ENCODE measurements around the gene HSPB6. TPM values are rescaled to one million over a fixed set of nuclear protein-coding genes. Genes with fewer than 3 reads are reported as not detected.

Gene HSPB6
- total RNA-seq, 1 experiment from 2014 or later = 0.93 TPM

DNA sequence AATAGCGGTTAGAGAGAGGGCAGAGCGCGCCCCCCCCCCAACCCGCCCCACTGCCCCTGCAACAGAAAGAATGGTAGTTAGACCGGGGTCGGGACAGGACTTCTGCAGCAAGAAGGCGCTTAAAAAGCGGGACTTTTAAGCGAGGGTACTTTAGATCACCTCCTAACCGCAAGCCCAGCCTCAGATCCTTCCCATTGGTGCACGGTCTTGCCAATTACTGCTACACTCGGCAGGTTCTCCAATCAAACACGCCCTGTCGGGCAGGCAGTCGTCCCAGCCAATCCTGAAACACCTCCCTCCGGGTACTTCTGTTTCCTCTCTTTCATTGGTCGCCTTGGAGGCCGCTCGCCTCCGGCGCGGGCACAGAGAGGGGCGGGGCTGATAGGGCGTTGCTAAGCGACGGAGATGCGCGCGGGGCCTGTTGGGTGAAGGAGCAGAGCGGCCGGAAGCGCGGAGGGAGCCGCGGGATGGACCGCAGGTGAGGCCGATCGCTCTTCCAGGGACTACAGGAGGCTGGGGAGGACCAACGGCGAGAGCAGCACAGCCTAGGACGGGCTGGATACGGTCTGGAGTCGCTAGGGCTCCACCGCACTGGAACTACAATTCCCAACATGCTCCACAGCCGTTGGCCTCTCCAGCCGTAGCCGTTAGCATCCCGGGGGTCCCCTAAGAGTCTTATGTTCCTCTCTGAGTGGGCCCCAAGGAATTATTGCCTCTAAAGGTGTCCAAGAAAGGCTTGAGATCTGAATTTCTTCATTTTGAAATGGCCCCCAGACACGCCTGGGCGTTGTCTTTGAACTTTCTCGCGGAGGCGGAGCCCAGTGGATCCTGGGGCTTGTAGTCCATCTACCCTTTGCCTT, 1.1 kb upstream of the HSPB6 start, which contains the start of gene PROSER3:
TSS of gene PROSER3 (plus strand) at position 428 of the 860 bp plus-strand sequence. CDS start at position 468, 40 bp downstream.
- ChIA-PET CTCF (interaction anchor here (1.0 kb wide), 1 partner anchor 10 kb away, joined by 5 read pairs; the partner anchor contains the start of gene LIN37), POLR2A (interaction anchor here (0.9 to 2.3 kb wide), 3 partner anchors 9 to 13 kb away, joined by 3 to 20 read pairs (median 4); partner anchors contain the start of genes LIN37, PSENEN and U2AF1L4), RAD21 (ENCODE audit: low non-redundant PET in 1 of 2, low total read pairs in 2 of 2, uncharacterized antibody in 2 of 2, unreplicated experiment in 2 of 2) (interaction anchor here in 1 of 2 experiments (0.6 kb wide), 1 partner anchor 10 kb away, joined by 6 read pairs; no protein-coding TSS in a partner anchor)
- Histone ChIP-seq H3K4me1 (ENCODE audit: control insufficient read depth in 1 of 2, insufficient read depth in 2 of 2, low read length in 2 of 2) (peaks cover 14 to 25% of the 10 kb centered on the region in 2 experiments), H3K9me2 (ENCODE audit: insufficient read depth) (no peaks in the 10 kb centered on the region), H3K9me3 (ENCODE audit: control insufficient read depth in 1 of 2, insufficient read depth in 1 of 2, low read depth in 1 of 2, low read length in 2 of 2) (no peaks in the 10 kb centered on the region), H3K36me3 (ENCODE audit: control insufficient read depth in 1 of 2, insufficient read depth in 2 of 2, low read length in 2 of 2) (peaks cover 4 to 12% of the 10 kb centered on the region in 2 experiments; a peak in 3 of 4 replicates), H4K20me1 (ENCODE audit: insufficient read depth) (no peaks in the 10 kb centered on the region), H3K4me3 (replicated peaks in 1 of 2; ENCODE audit: low read depth in 1 of 2, low read length in 2 of 2) (peak within 1 kb of the TSS; percentile 92 to 96), H3K27me3 (ENCODE audit: insufficient read depth, low read length) (no peaks in the 10 kb centered on the region), H2AFZ (ENCODE audit: low read depth, low read length, poor library complexity, severe bottlenecking) (peak within 1 kb of the TSS; percentile 18), H3K27ac (ENCODE audit: low read depth, low read length) (peak within 1 kb of the TSS; percentile 75), H3K9ac (ENCODE audit: low read length) (peak within 1 kb of the TSS; percentile 92), H3K4me2 (ENCODE audit: low read length) (peak within 1 kb of the TSS; percentile 83), H3K79me2 (ENCODE audit: insufficient read depth, low read length) (peaks cover 17% of the 10 kb centered on the region)
- ATAC-seq (peak; percentile 97), DNase-seq (ENCODE audit: low read depth, low spot score) (peak; percentile 99)
- intact Hi-C loops (cut with micrococcal nuclease) = no loop called here
- TSS peak; percentile 77 for BruUV-seq (replicated peaks)
- TF ChIP-seq, protein P1, sequence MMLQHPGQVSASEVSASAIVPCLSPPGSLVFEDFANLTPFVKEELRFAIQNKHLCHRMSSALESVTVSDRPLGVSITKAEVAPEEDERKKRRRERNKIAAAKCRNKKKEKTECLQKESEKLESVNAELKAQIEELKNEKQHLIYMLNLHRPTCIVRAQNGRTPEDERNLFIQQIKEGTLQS (IDR thresholded peaks at IDR 0.05) = no peak
- TF ChIP-seq POLR2A (IDR thresholded peaks at IDR 0.05; ENCODE audit: borderline replicate concordance, extremely low read depth, insufficient read depth, insufficient read length) = peak; percentile 56
- no peak for TF ChIP-seq CBX3 (IDR thresholded peaks at IDR 0.05; ENCODE audit: low read depth)
- no peak for TF ChIP-seq CEBPB (IDR thresholded peaks at IDR 0.05; ENCODE audit: low read depth)
- TF ChIP-seq SIN3A (IDR thresholded peaks at IDR 0.05; ENCODE audit: low read depth) = no peak
- peak; percentile 76 for TF ChIP-seq YY1 (IDR thresholded peaks at IDR 0.05; ENCODE audit: extremely low read depth, insufficient replicate concordance, low read depth, low read length)
- peak; percentile 96 for TF ChIP-seq EGR1 (IDR thresholded peaks at IDR 0.05; ENCODE audit: low read depth)
- no peak for TF ChIP-seq ELF1 (IDR thresholded peaks at IDR 0.05; ENCODE audit: borderline replicate concordance, low read depth)
- TF ChIP-seq RAD21 (IDR thresholded peaks at IDR 0.05; ENCODE audit: low read depth) = no peak
- TF ChIP-seq, protein P2, sequence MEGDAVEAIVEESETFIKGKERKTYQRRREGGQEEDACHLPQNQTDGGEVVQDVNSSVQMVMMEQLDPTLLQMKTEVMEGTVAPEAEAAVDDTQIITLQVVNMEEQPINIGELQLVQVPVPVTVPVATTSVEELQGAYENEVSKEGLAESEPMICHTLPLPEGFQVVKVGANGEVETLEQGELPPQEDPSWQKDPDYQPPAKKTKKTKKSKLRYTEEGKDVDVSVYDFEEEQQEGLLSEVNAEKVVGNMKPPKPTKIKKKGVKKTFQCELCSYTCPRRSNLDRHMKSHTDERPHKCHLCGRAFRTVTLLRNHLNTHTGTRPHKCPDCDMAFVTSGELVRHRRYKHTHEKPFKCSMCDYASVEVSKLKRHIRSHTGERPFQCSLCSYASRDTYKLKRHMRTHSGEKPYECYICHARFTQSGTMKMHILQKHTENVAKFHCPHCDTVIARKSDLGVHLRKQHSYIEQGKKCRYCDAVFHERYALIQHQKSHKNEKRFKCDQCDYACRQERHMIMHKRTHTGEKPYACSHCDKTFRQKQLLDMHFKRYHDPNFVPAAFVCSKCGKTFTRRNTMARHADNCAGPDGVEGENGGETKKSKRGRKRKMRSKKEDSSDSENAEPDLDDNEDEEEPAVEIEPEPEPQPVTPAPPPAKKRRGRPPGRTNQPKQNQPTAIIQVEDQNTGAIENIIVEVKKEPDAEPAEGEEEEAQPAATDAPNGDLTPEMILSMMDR (IDR thresholded peaks at IDR 0.05 in 2 of 3, conservative IDR thresholded peaks at IDR 0.05 in 1 of 3; ENCODE audit: borderline replicate concordance in 1 of 3, insufficient read depth in 1 of 3, low read depth in 2 of 3, low read length in 2 of 3) = no peak
- peak; percentile 74 for TF ChIP-seq POLR2AphosphoS5 (IDR thresholded peaks at IDR 0.05; ENCODE audit: low read depth, low read length)
- no peak for TF ChIP-seq FOSL1 (IDR thresholded peaks at IDR 0.05; ENCODE audit: low read depth)
- no peak for TF ChIP-seq SRF (IDR thresholded peaks at IDR 0.05; ENCODE audit: low read depth)
- TF ChIP-seq SP1 (IDR thresholded peaks at IDR 0.05; ENCODE audit: low read depth) = peak; percentile 99
- TF ChIP-seq EZH2 (IDR thresholded peaks at IDR 0.05) = no peak
- TF ChIP-seq, protein P3, sequence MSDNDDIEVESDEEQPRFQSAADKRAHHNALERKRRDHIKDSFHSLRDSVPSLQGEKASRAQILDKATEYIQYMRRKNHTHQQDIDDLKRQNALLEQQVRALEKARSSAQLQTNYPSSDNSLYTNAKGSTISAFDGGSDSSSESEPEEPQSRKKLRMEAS (IDR thresholded peaks at IDR 0.05) = no peak
- TF ChIP-seq ZFX (IDR thresholded peaks at IDR 0.05) = peak; percentile 21; the same call in 1 of the 2 replicates
- no peak for TF ChIP-seq JUND (IDR thresholded peaks at IDR 0.05)
- no peak for TF ChIP-seq ZNF274 (IDR thresholded peaks at IDR 0.05; ENCODE audit: low read depth, low read length)
- TF ChIP-seq TCF7L2 (IDR thresholded peaks at IDR 0.05; ENCODE audit: borderline replicate concordance, extremely low read depth, insufficient read depth, insufficient read length) = peak; percentile 93
- TF ChIP-seq EZH2phosphoT487 (IDR thresholded peaks at IDR 0.05; ENCODE audit: borderline replicate concordance) = no peak
- TF ChIP-seq, protein P4, sequence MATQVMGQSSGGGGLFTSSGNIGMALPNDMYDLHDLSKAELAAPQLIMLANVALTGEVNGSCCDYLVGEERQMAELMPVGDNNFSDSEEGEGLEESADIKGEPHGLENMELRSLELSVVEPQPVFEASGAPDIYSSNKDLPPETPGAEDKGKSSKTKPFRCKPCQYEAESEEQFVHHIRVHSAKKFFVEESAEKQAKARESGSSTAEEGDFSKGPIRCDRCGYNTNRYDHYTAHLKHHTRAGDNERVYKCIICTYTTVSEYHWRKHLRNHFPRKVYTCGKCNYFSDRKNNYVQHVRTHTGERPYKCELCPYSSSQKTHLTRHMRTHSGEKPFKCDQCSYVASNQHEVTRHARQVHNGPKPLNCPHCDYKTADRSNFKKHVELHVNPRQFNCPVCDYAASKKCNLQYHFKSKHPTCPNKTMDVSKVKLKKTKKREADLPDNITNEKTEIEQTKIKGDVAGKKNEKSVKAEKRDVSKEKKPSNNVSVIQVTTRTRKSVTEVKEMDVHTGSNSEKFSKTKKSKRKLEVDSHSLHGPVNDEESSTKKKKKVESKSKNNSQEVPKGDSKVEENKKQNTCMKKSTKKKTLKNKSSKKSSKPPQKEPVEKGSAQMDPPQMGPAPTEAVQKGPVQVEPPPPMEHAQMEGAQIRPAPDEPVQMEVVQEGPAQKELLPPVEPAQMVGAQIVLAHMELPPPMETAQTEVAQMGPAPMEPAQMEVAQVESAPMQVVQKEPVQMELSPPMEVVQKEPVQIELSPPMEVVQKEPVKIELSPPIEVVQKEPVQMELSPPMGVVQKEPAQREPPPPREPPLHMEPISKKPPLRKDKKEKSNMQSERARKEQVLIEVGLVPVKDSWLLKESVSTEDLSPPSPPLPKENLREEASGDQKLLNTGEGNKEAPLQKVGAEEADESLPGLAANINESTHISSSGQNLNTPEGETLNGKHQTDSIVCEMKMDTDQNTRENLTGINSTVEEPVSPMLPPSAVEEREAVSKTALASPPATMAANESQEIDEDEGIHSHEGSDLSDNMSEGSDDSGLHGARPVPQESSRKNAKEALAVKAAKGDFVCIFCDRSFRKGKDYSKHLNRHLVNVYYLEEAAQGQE (IDR thresholded peaks at IDR 0.05; ENCODE audit: low read depth) = no peak
